OCI-LY7 (cell line): ENCODE results near the gene RAPGEF6. TPM values are rescaled to one million over a fixed set of nuclear protein-coding genes. Genes with fewer than 3 reads are reported as not detected.
A peak's percentile ranks its signal among the peaks of the same experiment; 100 is the strongest.

Source experiments
- BruUV-seq: library from RNA; stranded (reverse); fragments of 400-500 nt; replicated peaks from 2 replicates; lab custom pipeline; 2021; lab: Mats Ljungman, UMichigan
- CTCF ChIA-PET: fragments of 300-600 bp; sonication (Branson Sonifier 250); formaldehyde crosslinking; loops from one replicate; lab custom pipeline; 2022; ENCODE audit warnings: antibody characterized with exemption; ENCODE audit not compliant: unreplicated experiment; lab: Charles Lee
- POLR2A ChIA-PET: fragments of 300-600 bp; sonication (Branson Sonifier 250); formaldehyde crosslinking; loops from one replicate; lab custom pipeline; 2022; ENCODE audit warnings: antibody characterized with exemption; lab: Charles Lee
- DNase-seq: peaks from one replicate; pipeline ENCODE4 v3.0.0-alpha.2; 2015; ENCODE audit warnings: low spot score
- H2AFZ ChIP-seq: fragments of 200-600 bp; sonication (generic), shearing (Covaris generic); 2 replicates; pipeline ENCODE4 v1.6.1; 2014; ENCODE audit warnings: mild to moderate bottlenecking, antibody characterized with exemption, low read length, moderate library complexity
- H3K27ac ChIP-seq: fragments of 200-600 bp; sonication (generic); 2 replicates; pipeline ENCODE4 v1.5.1; 2014; ENCODE audit warnings: mixed run types, low read depth, mild to moderate bottlenecking, moderate library complexity, low read length, inconsistent platforms; ENCODE audit not compliant: poor library complexity, severe bottlenecking
- H3K36me3 ChIP-seq: fragments of 200-600 bp; sonication (generic); 2 replicates; pipeline ENCODE4 v1.6.1; 2014; ENCODE audit warnings: mild to moderate bottlenecking, antibody characterized with exemption, low read length, moderate library complexity, mixed read lengths; ENCODE audit not compliant: insufficient read depth
- H3K4me1 ChIP-seq: fragments of 200-600 bp; sonication (generic); 2 replicates; pipeline ENCODE4 v1.5.1; 2014; ENCODE audit warnings: mild to moderate bottlenecking, low read length; ENCODE audit not compliant: insufficient read depth, poor library complexity, severe bottlenecking
- H3K4me2 ChIP-seq: fragments of 200-600 bp; sonication (generic); 2 replicates; pipeline ENCODE4 v1.6.1; 2014; ENCODE audit warnings: mild to moderate bottlenecking, low read length
- H3K4me3 ChIP-seq: fragments of 200-600 bp; sonication (generic); 2 replicates; pipeline ENCODE4 v1.5.1; 2014; ENCODE audit warnings: mild to moderate bottlenecking, low read depth, low read length; ENCODE audit not compliant: poor library complexity, severe bottlenecking
- H3K79me2 ChIP-seq: fragments of 200-600 bp; sonication (generic); 2 replicates; pipeline ENCODE4 v1.6.1; 2016; ENCODE audit warnings: low read depth, mild to moderate bottlenecking, low read length, moderate library complexity, mixed read lengths; ENCODE audit not compliant: insufficient read depth
- H3K9me2 ChIP-seq: fragments of 200-600 bp; sonication (generic); 2 replicates; pipeline ENCODE4 v1.6.1; 2016; ENCODE audit warnings: mild to moderate bottlenecking, low read length, mixed read lengths; ENCODE audit not compliant: insufficient read depth
- H3K9me3 ChIP-seq: fragments of 200-600 bp; sonication (generic); 2 replicates; pipeline ENCODE4 v1.6.1; 2014; ENCODE audit warnings: mild to moderate bottlenecking, mixed run types, low read length, mixed read lengths
- H4K20me1 ChIP-seq: fragments of 200-600 bp; sonication (generic); 2 replicates; pipeline ENCODE4 v1.6.1; 2014; ENCODE audit warnings: mild to moderate bottlenecking, antibody characterized with exemption, low read length, moderate library complexity, mixed read lengths; ENCODE audit not compliant: insufficient read depth
- CTCF ChIP-seq: fragments of 200-600 bp; sonication (generic); conservative IDR thresholded peaks from 2 replicates; pipeline ENCODE4 v1.5.1; 2014; ENCODE audit warnings: mild to moderate bottlenecking, antibody characterized with exemption, low read length, moderate library complexity, mixed read lengths
- EZH2phosphoT487 ChIP-seq: fragments of 200-600 bp; sonication (generic); IDR thresholded peaks from 2 replicates; pipeline ENCODE4 v1.6.1; 2018; ENCODE audit warnings: low read depth, borderline replicate concordance, mild to moderate bottlenecking, mixed run types, antibody characterized with exemption, low read length, moderate library complexity, mixed read lengths
- intact Hi-C: fragments of 100-400 bp; cut with micrococcal nuclease; formaldehyde crosslinking; loops from one replicate; pipeline ENCODE4 v1.10.0; 2022; ENCODE audit not compliant: unreplicated experiment
- total RNA-seq, 2 experiments: library from RNA; depleted of rRNA in 1 of 2; stranded (reverse); fragments of >200 nt in 1 of 2; shearing (Covaris generic) in 1 of 2; gene quantifications; 2 replicates each; pipeline ENCODE4 v1.2.3, GENCODE V29; 2014 to 2022

The RAPGEF6 gene
- total RNA-seq, 2 experiments from 2014 or later, result 39.6 to 50.8 TPM

- TSS peak; percentile 68 for BruUV-seq
- peak overlapping the region; percentile 86 for H3K4me2 ChIP-seq
- H3K9me2 ChIP-seq, result no peaks in the 10 kb centered on the region
- no peak overlapping the region; the same call in 1 of the 2 replicates for H2AFZ ChIP-seq
- H3K79me2 ChIP-seq, result peaks cover 54% of the 10 kb centered on the region
- peaks cover 36% of the 10 kb centered on the region for H4K20me1 ChIP-seq
- ChIA-PET CTCF (no interaction called here), POLR2A (interaction anchor here (0.6 to 1.2 kb wide), 3 partner anchors 12 to 148 kb away, joined by 3 to 4 read pairs (median 4); no protein-coding TSS in a partner anchor)
- H3K27ac ChIP-seq, result peak overlapping the region; percentile 98
- H3K9me3 ChIP-seq, result no peaks in the 10 kb centered on the region
- peaks cover 26% of the 10 kb centered on the region for H3K36me3 ChIP-seq
- peak; percentile 84 for DNase-seq
- H3K4me1 ChIP-seq, result peaks cover 51% of the 10 kb centered on the region
- peak overlapping the region; percentile 87 for H3K4me3 ChIP-seq
- intact Hi-C loops, result loop anchor here (2.0 to 10.0 kb wide), 3 partner anchors 46 to 470 kb away; partner anchors contain the start of gene HINT1
- TF ChIP-seq CTCF, result peak; percentile 48; the same call in 1 of the 2 replicates
- no peak for TF ChIP-seq EZH2phosphoT487
These were observed 398 bp downstream of the RAPGEF6 start for GRCh38 chr5:131634666-131634995.

- Histone ChIP-seq H3K4me1 (peaks cover 54% of the 10 kb centered on the region), H3K9me2 (no peaks in the 10 kb centered on the region), H3K36me3 (peaks cover 30% of the 10 kb centered on the region), H3K79me2 (peaks cover 58% of the 10 kb centered on the region), H3K27ac (peak overlapping the region; percentile 98), H3K9me3 (no peaks in the 10 kb centered on the region), H2AFZ (no peak overlapping the region; the same call in 1 of the 2 replicates), H3K4me2 (peak overlapping the region; percentile 86), H3K4me3 (peak overlapping the region; percentile 87), H4K20me1 (peaks cover 40% of the 10 kb centered on the region)
- intact Hi-C loops, result loop anchor here (2.0 to 10.0 kb wide), 3 partner anchors 45 to 469 kb away; partner anchors contain the start of gene HINT1
- DNase-seq, result no peak
- TF ChIP-seq CTCF (no peak), EZH2phosphoT487 (no peak)
- POLR2A ChIA-PET, result interaction anchor here (0.6 to 1.8 kb wide), 4 partner anchors 13 to 469 kb away, joined by 3 to 5 read pairs (median 4); partner anchors contain the start of gene HINT1
- BruUV-seq, result no TSS peak
- CTCF ChIA-PET, result no interaction called here
These were observed 791 bp downstream of the RAPGEF6 start for GRCh38 chr5:131634238-131634637.

GRCh38 chr5:131633830-131634229 lies 1.2 kb downstream of the RAPGEF6 start:
- Histone ChIP-seq H3K9me2 (no peaks in the 10 kb centered on the region), H3K27ac (peak overlapping the region; percentile 98), H2AFZ (no peak overlapping the region), H3K4me1 (peaks cover 58% of the 10 kb centered on the region), H3K4me3 (peak overlapping the region; percentile 87), H4K20me1 (peaks cover 44% of the 10 kb centered on the region), H3K36me3 (peaks cover 34% of the 10 kb centered on the region), H3K4me2 (peak overlapping the region; percentile 86), H3K9me3 (no peaks in the 10 kb centered on the region), H3K79me2 (peaks cover 62% of the 10 kb centered on the region)
- TF ChIP-seq CTCF, result no peak
- no peak for TF ChIP-seq EZH2phosphoT487
- DNase-seq, result peak; percentile 62
- ChIA-PET POLR2A (interaction anchor here (0.6 to 1.8 kb wide), 5 partner anchors 13 to 469 kb away, joined by 3 to 5 read pairs (median 4); partner anchors contain the start of gene HINT1), CTCF (no interaction called here)
- intact Hi-C loops, result loop anchor here (2.0 to 10.0 kb wide), 3 partner anchors 45 to 469 kb away; partner anchors contain the start of gene HINT1
- no TSS peak for BruUV-seq
